Activated T-cell treated with anti-CD3 and anti-CD28 coated beads, Interleukin-2, amount 50 U/mL, for 4 hours (primary cell): ENCODE data around the gene DNAJC11. TPM values are rescaled to one million over a fixed set of nuclear protein-coding genes. Genes with fewer than 3 reads are reported as not detected.
"Not testable (repeated sequence)": the region's sequence is repeated elsewhere in the genome, so short reads cannot be mapped to it uniquely, and the experiment has no call there.

ENCODE experiments used
- ATAC-seq, 2 donors: fragments of 200-7000 bp; cut with Tn5 transposase; one replicate each; pipeline ENCODE4 v1.10.0; 2021
- DNase-seq: peaks from one replicate; pipeline ENCODE4 v3.0.0-alpha.2; 2020
- H3K27me3 Mint-ChIP-seq: one replicate; pipeline ENCODE4 v1.8.0; 2021; ENCODE audit warnings: low read depth, mixed read lengths
- H3K36me3 Mint-ChIP-seq: one replicate; pipeline ENCODE4 v1.8.0; 2022; ENCODE audit warnings: mixed read lengths; ENCODE audit not compliant: insufficient read depth
- H3K4me1 Mint-ChIP-seq: one replicate; pipeline ENCODE4 v1.8.0; 2021; ENCODE audit warnings: low read depth, mixed read lengths
- H3K4me3 Mint-ChIP-seq: one replicate; pipeline ENCODE4 v1.8.0; 2021; ENCODE audit warnings: mild to moderate bottlenecking, moderate library complexity, mixed read lengths
- H3K9me3 Mint-ChIP-seq: one replicate; pipeline ENCODE4 v1.8.0; 2021; ENCODE audit warnings: mixed read lengths
- total RNA-seq, 3 donors: library from RNA; stranded (reverse); gene quantifications; one replicate each; pipeline ENCODE4 v1.2.1, GENCODE V29; 2021

DNAJC11 gene
- total RNA-seq, 3 donors from 2014 or later: 84.7 to 99.7 (median 92.8) TPM

DNA sequence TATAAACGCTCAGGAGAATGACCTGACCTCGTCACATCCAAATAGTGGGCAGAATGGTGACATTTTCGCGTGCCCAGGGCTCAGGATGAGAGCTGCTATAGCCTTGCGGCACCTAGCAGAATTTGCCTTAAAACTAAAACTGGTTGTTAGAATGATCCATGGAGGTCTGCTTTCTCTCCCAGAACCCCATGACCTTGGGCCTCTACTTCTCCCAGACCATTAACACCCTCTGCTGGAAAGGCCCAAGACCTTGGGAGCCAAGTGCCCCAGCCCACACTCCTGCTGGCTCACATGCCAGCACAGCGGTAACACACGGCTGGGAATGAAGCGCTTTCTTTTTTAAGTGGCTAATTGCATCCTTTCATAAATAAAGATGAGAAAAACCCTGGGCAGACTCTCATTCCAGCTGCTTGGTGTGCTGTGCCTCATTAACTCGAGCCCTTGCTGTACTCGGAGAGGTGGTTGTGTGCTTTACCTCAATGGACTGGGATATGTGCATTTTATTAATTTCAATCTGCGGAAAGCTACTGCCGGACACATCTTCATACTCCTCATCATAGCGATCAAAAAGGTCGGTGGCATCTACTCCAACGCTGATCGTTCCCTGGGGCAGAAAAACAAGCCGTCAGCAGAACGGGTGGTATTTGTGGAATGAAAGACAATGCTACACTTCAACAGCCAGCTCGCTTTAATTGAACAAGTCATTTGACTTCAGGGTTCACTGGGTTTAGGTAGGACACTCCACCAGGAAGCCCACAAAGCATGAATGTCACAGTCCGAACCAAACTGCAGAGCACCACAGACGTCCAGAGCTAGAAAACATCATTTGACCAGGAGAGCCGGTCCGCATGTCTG lies 48.0 kb downstream of the DNAJC11 start:
- H3K9me3 Mint-ChIP-seq: no peaks in the 10 kb centered on the region
- no peaks in the 10 kb centered on the region for H3K27me3 Mint-ChIP-seq
- ATAC-seq (no peak), DNase-seq (no peak)
- H3K4me3 Mint-ChIP-seq: no peak overlapping the region
- H3K36me3 Mint-ChIP-seq: peaks cover 25% of the 10 kb centered on the region
- H3K4me1 Mint-ChIP-seq: peaks cover 2% of the 10 kb centered on the region

DNA sequence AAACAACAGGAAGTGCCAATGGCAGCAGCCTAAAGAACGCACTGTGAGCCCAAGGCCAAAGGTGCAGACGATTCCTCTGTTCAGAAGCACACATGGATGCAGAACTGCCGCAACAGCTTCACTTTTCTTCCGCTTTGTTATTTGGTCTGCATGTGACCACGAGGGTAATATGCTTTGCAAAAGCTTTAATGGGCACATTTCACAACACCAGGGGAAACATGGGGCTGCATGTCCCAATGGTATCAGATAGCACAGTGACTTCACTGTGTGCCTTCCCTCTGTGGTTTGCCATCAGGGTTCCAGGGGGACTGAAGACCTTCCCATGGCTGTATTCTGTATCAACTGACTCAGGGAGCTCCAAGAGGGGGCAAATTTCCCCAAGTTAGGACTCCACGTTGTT lies 48.6 kb downstream of the DNAJC11 start:
- no peak for ATAC-seq
- Mint-ChIP-seq H3K27me3 (no peaks in the 10 kb centered on the region), H3K4me1 (peaks cover under 1% of the 10 kb centered on the region), H3K4me3 (no peak overlapping the region), H3K36me3 (peaks cover 22% of the 10 kb centered on the region), H3K9me3 (no peaks in the 10 kb centered on the region)
- DNase-seq: no peak

DNA sequence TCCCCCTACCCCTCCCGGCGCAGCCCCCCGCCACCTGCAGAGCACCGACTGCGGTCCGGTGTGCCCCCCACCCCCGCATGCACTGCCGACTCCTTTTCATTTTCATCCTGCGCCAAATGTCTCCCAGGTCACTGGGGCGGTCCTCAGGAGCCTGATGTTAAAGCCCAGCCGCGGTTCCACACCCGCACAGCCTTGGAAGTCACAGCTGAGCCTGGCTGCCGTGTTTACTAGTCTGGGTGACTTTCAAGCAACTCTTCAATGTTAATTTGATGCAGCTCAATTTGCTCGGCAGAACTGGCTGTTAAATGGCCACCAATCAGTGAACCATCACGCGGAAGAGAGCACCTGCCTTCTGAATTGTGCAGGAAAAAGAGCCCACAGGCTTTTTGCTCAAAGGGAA lies 49.7 kb downstream of the DNAJC11 start:
- Mint-ChIP-seq H3K9me3 (no peaks in the 10 kb centered on the region), H3K4me3 (no peak overlapping the region), H3K36me3 (peaks cover 20% of the 10 kb centered on the region), H3K4me1 (no peaks in the 10 kb centered on the region), H3K27me3 (no peaks in the 10 kb centered on the region)
- DNase-seq (no peak), ATAC-seq (no peak)

DNA sequence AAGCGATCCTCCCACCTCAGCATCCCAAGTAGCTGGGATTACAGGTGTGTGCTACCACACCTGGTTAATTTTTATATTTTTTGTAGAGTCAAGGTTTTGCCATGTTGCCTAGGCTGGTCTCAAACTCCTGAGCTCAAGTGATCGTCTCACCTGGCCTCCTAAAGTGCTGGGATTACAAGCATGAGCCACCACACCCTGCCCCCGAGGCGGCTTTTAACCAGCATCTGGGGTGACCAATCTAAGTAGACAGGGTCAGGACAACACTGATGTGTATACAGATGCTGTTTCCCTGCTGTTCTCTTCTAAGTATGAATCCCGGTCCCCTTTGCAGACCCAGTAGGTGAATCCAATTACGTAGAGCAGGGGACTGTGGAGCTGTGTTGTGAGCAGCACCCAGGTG lies 53.1 kb downstream of the DNAJC11 start:
- no peak for ATAC-seq
- H3K4me1 Mint-ChIP-seq: no peaks in the 10 kb centered on the region
- no peaks in the 10 kb centered on the region for H3K27me3 Mint-ChIP-seq
- H3K36me3 Mint-ChIP-seq: peaks cover 18% of the 10 kb centered on the region
- no peak overlapping the region for H3K4me3 Mint-ChIP-seq
- H3K9me3 Mint-ChIP-seq: no peaks in the 10 kb centered on the region
- DNase-seq: no peak

DNA sequence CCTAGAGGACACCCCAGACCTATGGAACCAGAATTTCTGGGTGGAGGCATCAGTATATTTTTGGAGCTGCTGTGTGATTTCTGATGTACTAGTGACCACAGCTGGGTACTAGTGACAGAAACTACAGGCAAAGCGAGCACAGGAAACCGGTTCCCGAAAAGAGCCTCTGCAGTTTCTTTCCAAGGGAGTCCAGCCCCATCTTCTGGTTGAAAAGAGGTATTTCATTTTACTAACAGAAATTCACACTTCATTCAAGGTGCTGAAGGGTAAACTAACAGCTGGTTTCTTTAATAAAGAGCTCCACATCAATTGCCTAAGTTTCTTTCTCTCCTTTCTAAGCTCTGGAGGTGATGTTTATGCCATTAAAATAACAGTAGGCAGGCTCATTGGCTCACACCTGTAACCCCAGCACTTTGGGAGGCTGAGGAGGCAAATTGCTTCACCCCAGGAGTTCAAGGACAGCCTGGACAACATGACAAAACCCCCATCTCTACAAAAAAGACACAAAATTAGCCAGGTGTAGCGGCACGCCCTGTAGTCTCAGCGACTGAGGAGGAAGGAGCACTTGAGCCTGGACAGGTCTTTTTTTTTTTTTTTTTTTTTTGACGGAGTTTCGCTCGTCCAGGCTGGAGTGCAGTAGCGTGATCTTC lies 55.0 kb downstream of the DNAJC11 start:
- ATAC-seq (peak in 1 of 2 donors; percentile 55), DNase-seq (no peak)
- no peaks in the 10 kb centered on the region for H3K4me1 Mint-ChIP-seq
- H3K36me3 Mint-ChIP-seq: peaks cover 24% of the 10 kb centered on the region
- no peak overlapping the region for H3K4me3 Mint-ChIP-seq
- H3K9me3 Mint-ChIP-seq: no peaks in the 10 kb centered on the region
- no peaks in the 10 kb centered on the region for H3K27me3 Mint-ChIP-seq

DNA sequence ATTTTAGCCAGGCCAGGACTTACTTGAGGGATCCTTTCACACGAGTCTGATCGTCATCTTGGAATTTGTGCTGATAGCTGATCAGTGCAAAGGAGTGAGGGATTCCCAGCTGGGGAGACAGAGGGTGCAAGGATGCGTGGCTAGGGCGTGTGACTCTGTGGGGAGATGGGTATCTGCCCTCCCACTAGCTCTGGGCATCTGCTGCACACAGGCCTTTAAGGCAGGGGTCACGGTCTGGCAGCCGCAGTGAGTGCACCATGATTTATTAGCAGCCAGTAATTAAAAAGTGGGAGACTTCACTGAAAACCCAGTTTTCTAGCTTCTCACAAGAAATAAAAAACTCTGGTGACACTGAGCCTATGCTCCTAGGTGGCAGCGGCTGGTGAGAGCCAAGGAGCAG lies 56.6 kb downstream of the DNAJC11 start:
- ATAC-seq (no peak), DNase-seq (no peak)
- Mint-ChIP-seq H3K4me1 (no peaks in the 10 kb centered on the region), H3K9me3 (no peaks in the 10 kb centered on the region), H3K4me3 (no peak overlapping the region), H3K36me3 (peaks cover 20% of the 10 kb centered on the region), H3K27me3 (no peaks in the 10 kb centered on the region)

DNA sequence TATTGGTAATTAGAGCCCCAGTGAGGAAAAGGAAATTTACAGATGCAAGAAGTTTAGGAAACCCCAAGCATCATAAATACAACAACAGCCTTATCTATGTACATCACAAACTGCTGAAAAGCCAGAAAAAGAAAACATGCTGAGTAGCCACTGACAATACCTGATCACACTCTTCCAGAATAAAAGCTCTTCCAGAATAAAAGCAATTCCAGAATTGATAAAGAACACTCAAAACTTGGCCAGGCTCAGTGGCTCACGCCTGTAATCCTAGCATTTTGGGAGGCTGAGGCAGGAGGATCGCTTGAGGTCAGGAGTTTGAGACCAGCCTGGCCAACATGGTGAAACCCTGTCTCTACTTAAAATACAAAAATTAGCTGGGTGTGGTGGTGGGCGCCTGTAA lies 60.7 kb downstream of the DNAJC11 start:
- DNase-seq, H3K9me3 Mint-ChIP-seq, H3K4me1 Mint-ChIP-seq, H3K4me3 Mint-ChIP-seq, ATAC-seq, H3K27me3 Mint-ChIP-seq: not testable (repeated sequence)
- H3K36me3 Mint-ChIP-seq: peaks cover 21% of the 10 kb centered on the region

DNA sequence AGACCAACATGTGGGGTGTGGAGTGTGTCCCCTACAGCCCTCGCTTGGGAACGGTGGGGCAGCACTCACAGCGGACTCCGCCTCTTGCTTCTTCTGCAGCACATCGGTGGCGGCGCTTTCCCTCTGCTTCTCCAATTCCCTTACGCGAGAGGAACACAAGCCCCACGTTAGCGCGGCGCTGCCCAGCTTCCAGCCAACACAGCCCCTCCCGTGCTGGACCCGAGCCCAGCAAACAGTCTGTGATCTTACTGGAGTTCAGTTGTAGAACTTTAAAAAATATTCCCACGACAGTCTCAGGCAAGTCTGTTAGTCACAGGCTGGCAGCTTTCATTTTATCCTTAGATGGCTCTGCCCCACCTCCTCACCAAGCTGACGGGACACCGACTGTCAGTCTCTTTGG lies 63.4 kb downstream of the DNAJC11 start:
- no peak overlapping the region for H3K4me3 Mint-ChIP-seq
- H3K27me3 Mint-ChIP-seq: no peaks in the 10 kb centered on the region
- peaks cover 22% of the 10 kb centered on the region for H3K36me3 Mint-ChIP-seq
- no peak for ATAC-seq
- no peaks in the 10 kb centered on the region for H3K9me3 Mint-ChIP-seq
- H3K4me1 Mint-ChIP-seq: no peaks in the 10 kb centered on the region
- DNase-seq: no peak

DNA sequence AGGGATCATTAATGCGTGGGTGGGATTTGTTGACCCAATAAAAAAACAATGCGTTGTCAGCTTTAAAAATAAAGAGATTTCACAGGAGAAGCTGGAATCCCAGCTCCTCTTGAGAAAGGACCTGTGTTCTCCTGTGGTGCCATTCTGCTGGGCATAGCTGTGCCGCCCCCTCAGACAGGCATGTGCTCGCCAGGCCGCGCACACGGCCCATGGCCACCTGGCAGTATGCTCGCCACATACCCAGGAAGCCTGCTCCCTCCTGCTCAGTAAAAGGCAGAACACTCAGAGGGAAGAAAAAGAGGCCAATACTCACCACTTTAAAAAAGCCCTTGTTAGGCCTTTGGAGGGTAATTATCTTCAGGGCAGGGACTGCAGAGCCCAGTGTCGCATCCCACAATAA lies 63.8 kb downstream of the DNAJC11 start:
- ATAC-seq (no peak), DNase-seq (no peak)
- Mint-ChIP-seq H3K27me3 (no peaks in the 10 kb centered on the region), H3K4me3 (no peak overlapping the region), H3K36me3 (peaks cover 21% of the 10 kb centered on the region), H3K9me3 (no peaks in the 10 kb centered on the region), H3K4me1 (no peaks in the 10 kb centered on the region)

DNA sequence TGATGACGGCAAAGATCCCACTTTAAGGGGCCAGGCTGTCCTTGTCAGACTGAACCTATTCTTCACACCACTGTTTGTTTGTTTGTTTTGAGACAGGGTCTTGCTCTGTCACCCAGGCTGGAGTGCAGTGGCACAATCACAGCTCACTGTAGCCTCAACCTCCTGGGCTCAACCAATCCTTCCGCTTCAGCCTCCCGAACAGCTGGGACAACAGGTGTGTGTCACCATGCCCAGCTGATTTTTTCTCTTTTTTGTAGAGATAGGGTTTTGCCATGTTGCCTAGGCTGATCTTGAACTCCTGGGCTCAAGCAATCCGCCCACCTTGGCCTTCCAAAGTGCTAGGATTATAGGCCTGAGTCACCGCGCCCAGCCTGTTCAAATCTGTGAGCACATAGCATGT lies 64.8 kb downstream of the DNAJC11 start:
- H3K27me3 Mint-ChIP-seq, DNase-seq, H3K4me1 Mint-ChIP-seq, H3K4me3 Mint-ChIP-seq, H3K9me3 Mint-ChIP-seq, ATAC-seq: not testable (repeated sequence)
- H3K36me3 Mint-ChIP-seq: peaks cover 14% of the 10 kb centered on the region

DNA sequence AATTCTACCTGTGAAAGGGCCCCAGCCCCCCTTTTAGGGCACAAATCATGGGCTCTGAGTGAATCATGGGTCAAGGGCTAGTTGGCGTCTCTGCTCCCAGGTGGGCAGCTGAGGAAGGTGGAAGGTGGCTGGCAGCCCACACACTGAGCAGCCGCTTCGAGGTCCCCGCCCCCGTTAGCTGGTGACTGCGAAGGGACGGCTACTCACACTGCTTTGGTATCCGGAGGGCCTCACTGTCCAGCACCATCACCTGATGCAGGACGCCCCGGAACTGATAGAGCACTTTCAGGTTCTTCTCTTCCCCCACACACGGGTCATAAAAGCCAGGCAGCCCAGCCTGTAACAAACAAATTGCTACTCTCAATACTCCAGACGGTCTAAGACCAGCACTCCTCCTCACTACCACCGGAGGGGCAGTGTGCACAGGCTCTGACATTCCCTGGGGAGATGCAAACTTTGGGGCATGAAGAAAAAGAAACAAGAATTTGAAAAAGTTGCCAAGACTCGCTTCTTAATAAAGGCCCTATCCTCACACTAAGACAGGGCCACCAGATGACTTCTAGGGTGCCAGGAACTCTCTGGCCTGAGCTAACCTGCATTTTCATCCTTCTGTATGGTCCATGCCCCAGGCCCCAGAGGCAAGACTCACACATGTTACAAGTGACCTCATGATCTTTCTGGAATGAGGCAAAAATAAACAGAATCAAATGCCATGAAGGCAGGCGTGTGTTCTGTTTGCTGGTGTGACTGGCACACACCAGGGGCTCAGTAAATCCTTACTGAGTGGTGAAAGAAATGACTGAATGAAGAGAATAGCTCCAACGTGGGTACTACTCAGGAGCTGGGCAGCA lies 65.5 kb downstream of the DNAJC11 start:
- ATAC-seq: no peak
- Mint-ChIP-seq H3K4me3 (no peak overlapping the region), H3K36me3 (peaks cover 11% of the 10 kb centered on the region), H3K27me3 (no peaks in the 10 kb centered on the region), H3K4me1 (no peaks in the 10 kb centered on the region), H3K9me3 (no peaks in the 10 kb centered on the region)
- DNase-seq: no peak

DNA sequence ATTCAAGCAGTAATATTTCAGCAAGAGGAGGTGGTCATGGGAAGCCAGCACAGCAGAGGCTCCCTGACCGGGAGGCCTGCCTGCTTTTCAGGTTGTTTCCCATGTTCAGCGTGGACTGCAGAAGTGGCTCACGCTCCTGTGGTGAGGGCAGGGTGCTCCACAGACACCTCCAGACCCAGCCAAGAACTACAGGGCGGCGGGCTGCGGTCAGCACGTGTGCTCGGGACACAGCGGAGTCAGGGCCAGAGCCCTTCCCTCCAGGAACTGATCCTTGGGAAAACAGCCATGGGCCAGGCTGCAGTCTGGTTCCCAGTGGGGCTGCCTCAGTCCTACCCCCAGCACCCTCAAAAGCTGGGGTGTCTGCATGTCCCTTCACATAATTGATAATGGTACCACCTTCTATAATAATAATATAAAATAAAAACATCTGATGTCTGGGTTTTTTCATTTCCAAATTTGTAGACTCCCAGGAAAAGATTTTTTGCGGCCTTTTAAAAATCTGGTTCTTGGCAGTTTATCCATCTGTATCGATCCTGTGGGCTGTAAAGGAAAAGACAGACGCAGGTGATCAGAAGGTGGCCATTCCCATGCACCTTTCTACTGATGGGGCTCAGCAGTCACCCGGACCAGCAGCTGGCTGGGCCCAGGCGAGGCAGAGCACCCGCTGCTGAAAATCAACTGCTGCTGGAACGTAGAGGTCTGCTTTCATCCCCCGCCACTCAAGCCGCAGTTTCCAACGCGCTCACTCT lies 66.3 kb downstream of the DNAJC11 start:
- Mint-ChIP-seq H3K27me3 (no peaks in the 10 kb centered on the region), H3K36me3 (peaks cover 9% of the 10 kb centered on the region), H3K4me3 (no peak overlapping the region), H3K9me3 (no peaks in the 10 kb centered on the region), H3K4me1 (no peaks in the 10 kb centered on the region)
- no peak for DNase-seq
- no peak for ATAC-seq

DNA sequence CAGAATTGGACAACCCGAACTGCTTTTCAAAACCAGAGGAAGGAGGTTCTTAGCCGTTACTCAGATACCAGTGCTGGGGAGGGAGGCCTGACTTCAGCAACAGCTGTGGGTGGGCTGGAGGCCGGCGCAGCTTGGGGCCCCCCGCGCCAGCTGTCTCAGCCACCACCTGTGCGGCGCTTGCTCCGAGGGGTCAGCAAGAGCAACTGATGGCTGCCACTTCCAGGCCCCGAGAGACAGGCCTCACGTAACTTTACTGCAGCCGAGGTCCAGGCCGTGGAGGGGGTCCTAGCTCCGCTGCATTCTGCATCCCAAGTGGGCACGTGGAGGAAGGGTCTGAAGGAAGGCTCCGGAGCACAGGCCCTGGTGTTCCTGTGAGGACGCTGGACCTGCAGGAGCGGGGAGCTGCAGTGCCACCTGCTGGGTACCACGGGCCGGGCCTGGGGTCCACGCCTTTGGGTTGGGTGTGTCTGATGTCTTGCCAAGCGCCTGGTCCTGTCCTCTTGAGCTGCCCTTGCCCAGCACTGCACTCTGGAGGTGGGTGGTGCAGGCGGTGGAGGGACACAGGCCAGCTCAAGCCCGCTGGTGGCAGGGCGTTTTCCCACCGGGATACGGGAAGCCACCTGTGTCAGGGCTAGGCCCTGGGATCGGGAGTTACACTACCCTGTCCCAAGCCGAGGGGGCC lies 67.1 kb downstream of the DNAJC11 start:
- Mint-ChIP-seq H3K4me1 (no peaks in the 10 kb centered on the region), H3K4me3 (no peak overlapping the region), H3K9me3 (no peaks in the 10 kb centered on the region), H3K36me3 (peaks cover 15% of the 10 kb centered on the region), H3K27me3 (no peaks in the 10 kb centered on the region)
- ATAC-seq (peak; percentile 67), DNase-seq (peak; percentile 48)
